HepG2 (cell line): ENCODE results near the gene ADCY10. TPM values are rescaled to one million over a fixed set of nuclear protein-coding genes. Genes with fewer than 3 reads are reported as not detected.

ENCODE experiments used
- ATAC-seq: fragments of 200-7000 bp; cut with Tn5 transposase; 3 replicates; pipeline ENCODE4 v1.9.1; 2020; ENCODE audit warnings: mild to moderate bottlenecking, moderate library complexity
- BruUV-seq: library from RNA; stranded (reverse); fragments of 400-500 nt; replicated peaks from 2 replicates; lab custom pipeline; 2021; lab: Mats Ljungman, UMichigan
- CTCF ChIA-PET: fragments of 300-600 bp; formaldehyde crosslinking; extraction: SDS; loops from one replicate; lab custom pipeline; 2021; ENCODE audit warnings: low total read pairs, inconsistent platforms, low intra/inter-chr PET ratio; lab: Yijun Ruan, JAX
- POLR2A ChIA-PET: fragments of 350-600 bp; sonication (Branson Sonifier 250); formaldehyde crosslinking; loops from one replicate; lab custom pipeline; 2020; ENCODE audit warnings: antibody characterized with exemption, inconsistent platforms; lab: Yijun Ruan, JAX
- DNase-seq: peaks from one replicate; pipeline ENCODE4 v3.0.0-alpha.2; 2015; ENCODE audit warnings: low spot score
- FAIRE-seq: peaks from 3 replicates; lab custom pipeline; 2011; peaks lifted over from hg19 to GRCh38; lab: Jason Lieb, UNC
- H2AFZ ChIP-seq: one replicate; pipeline ENCODE4 v1.6.1; 2011; ENCODE audit warnings: low read length, inconsistent platforms
- H3K27ac ChIP-seq: fragments of 300-600 bp; 3 replicates; pipeline ENCODE4 v1.8.0; 2011; ENCODE audit warnings: mixed run types, mild to moderate bottlenecking, mixed read lengths, low read length, inconsistent platforms; ENCODE audit not compliant: insufficient read depth; ENCODE audit errors: extremely low read length
- H3K27me3 ChIP-seq, 2 experiments: fragments of 200-600 bp in 1 of 2; 2 replicates in 1 of 2; 3 replicates in 1 of 2; pipeline versions ENCODE4 v1.6.0 to v1.8.0; 2011; ENCODE audit warnings: low read length in 2 of 2, mild to moderate bottlenecking in 2 of 2, moderate library complexity in 2 of 2, inconsistent platforms in 1 of 2; ENCODE audit not compliant: insufficient read depth in 2 of 2, control insufficient read depth in 1 of 2
- H3K36me3 ChIP-seq, 2 experiments: fragments of 200-600 bp in 1 of 2; replicated peaks in 1 of 2; 2 replicates in 1 of 2; 3 replicates in 1 of 2; pipeline versions ENCODE4 v1.5.1 to v1.8.0; 2011; ENCODE audit warnings: low read length in 2 of 2, inconsistent platforms in 1 of 2; ENCODE audit not compliant: insufficient read depth in 2 of 2, control insufficient read depth in 1 of 2
- H3K4me1 ChIP-seq: 2 replicates; pipeline ENCODE4 v1.5.1; 2012; ENCODE audit warnings: low read length, inconsistent platforms; ENCODE audit not compliant: insufficient read depth
- H3K4me2 ChIP-seq: 2 replicates; pipeline ENCODE4 v1.6.0; 2011; ENCODE audit warnings: low read depth, low read length, inconsistent platforms
- H3K4me3 ChIP-seq, 3 experiments: fragments of 200-600 bp in 1 of 3; sonication (generic), shearing (Covaris generic) in 1 of 3; replicated peaks in 1 of 3; 2 replicates each; pipeline ENCODE4 v1.5.1; 2011 to 2016; ENCODE audit warnings: low read length in 3 of 3, inconsistent platforms in 2 of 3, low read depth in 2 of 3, mild to moderate bottlenecking in 2 of 3, control low read depth in 1 of 3, mixed read lengths in 1 of 3; ENCODE audit not compliant: insufficient read depth in 1 of 3
- H3K79me2 ChIP-seq: one replicate; pipeline ENCODE4 v1.6.1; 2011; ENCODE audit warnings: low read length, inconsistent platforms; ENCODE audit not compliant: insufficient read depth
- H3K9ac ChIP-seq: 2 replicates; pipeline ENCODE4 v1.6.0; 2011; ENCODE audit warnings: mild to moderate bottlenecking, low read depth, low read length, inconsistent platforms; ENCODE audit not compliant: insufficient read depth
- H3K9me3 ChIP-seq: 2 replicates; pipeline ENCODE4 v1.5.1; 2012; ENCODE audit warnings: mild to moderate bottlenecking, low read length
- H4K20me1 ChIP-seq: 2 replicates; pipeline ENCODE4 v1.6.0; 2011; ENCODE audit warnings: inconsistent platforms, mild to moderate bottlenecking, low read length, moderate library complexity; ENCODE audit not compliant: insufficient read depth
- BRD4 ChIP-seq: sonication (generic); formaldehyde crosslinking; IDR thresholded peaks from 2 replicates; pipeline ENCODE4 v1.4.0; 2020; ENCODE audit warnings: missing genetic modification reagents
- ELF1 ChIP-seq: sonication (generic); formaldehyde crosslinking; IDR thresholded peaks from 2 replicates; pipeline ENCODE4 v1.4.0; 2020; ENCODE audit warnings: missing genetic modification reagents
- HNRNPH1 ChIP-seq: fragments of 200-400 bp; formaldehyde crosslinking; optimal IDR thresholded peaks from 2 replicates; pipeline ENCODE3; 2017; ENCODE audit warnings: mild to moderate bottlenecking, low read depth, low read length
- NFYB ChIP-seq: sonication (generic); formaldehyde crosslinking; IDR thresholded peaks from 2 replicates; pipeline ENCODE4 v1.4.0; 2020; ENCODE audit warnings: missing genetic modification reagents
- PCBP2 ChIP-seq: fragments of 200-400 bp; formaldehyde crosslinking; optimal IDR thresholded peaks from 2 replicates; pipeline ENCODE3; 2018; ENCODE audit warnings: low read length, low read depth; ENCODE audit not compliant: poor library complexity, severe bottlenecking
- PTBP1 ChIP-seq: fragments of 200-400 bp; formaldehyde crosslinking; IDR thresholded peaks from 2 replicates; pipeline ENCODE4 v1.6.1; 2018; ENCODE audit warnings: low read length, low read depth; ENCODE audit not compliant: poor library complexity, severe bottlenecking
- SCMH1 ChIP-seq: sonication (generic); formaldehyde crosslinking; IDR thresholded peaks from 2 replicates; pipeline ENCODE4 v1.9.0; 2021; ENCODE audit warnings: missing genetic modification reagents, mild to moderate bottlenecking, borderline replicate concordance
- ZBTB8A ChIP-seq: sonication (generic); formaldehyde crosslinking; IDR thresholded peaks from 2 replicates; pipeline ENCODE4 v1.4.0; 2020; ENCODE audit warnings: mild to moderate bottlenecking, low read depth, missing genetic modification reagents, borderline replicate concordance
- ZNF569 ChIP-seq: sonication (generic); formaldehyde crosslinking; IDR thresholded peaks from 2 replicates; pipeline ENCODE4 v1.5.0; 2020; ENCODE audit warnings: mild to moderate bottlenecking, missing genetic modification reagents, moderate library complexity, borderline replicate concordance
- ZSCAN30 ChIP-seq: sonication (generic); formaldehyde crosslinking; IDR thresholded peaks from 2 replicates; pipeline ENCODE4 v1.5.0; 2020; ENCODE audit warnings: mild to moderate bottlenecking, missing genetic modification reagents
- WGBS: methylation state at CpG from one replicate; pipeline ENCODE4 v1.1.6; 2017; ENCODE audit warnings: low lambda C conversion rate; 5-methylcytosine and 5-hydroxymethylcytosine counted together
- in situ Hi-C: cut with HindIII; loops from 2 replicates; pipeline ENCODE4 v1.10.0; 2017; ENCODE audit warnings: low pct_unique_long_range_greater_than_20kb; ENCODE audit not compliant: extremely low pct_ligation_motif_present
- intact Hi-C: fragments of 100-400 bp; cut with micrococcal nuclease; formaldehyde crosslinking; loops from one replicate; pipeline ENCODE4 v1.10.0; 2022; ENCODE audit not compliant: unreplicated experiment
- polyA plus RNA-seq, 8 experiments: library from polyadenylated mRNA; depleted of rRNA in 3 of 8; stranded (reverse) in 7 of 8; unstranded in 1 of 8; fragments of >200 nt; fragmentation: Illumina TruSeq in 4 of 8; extraction: Trizol in 4 of 8; gene quantifications; 2 replicates each; pipeline versions ENCODE4 v1.2.1 to v1.2.3, GENCODE V29; 2011 to 2016; ENCODE audit warnings: low read depth in 4 of 8, missing spikeins in 1 of 8, mixed read lengths in 1 of 8; ENCODE audit not compliant: insufficient read depth in 1 of 8
- total RNA-seq, 5 experiments: library from RNA; depleted of rRNA; stranded (reverse); fragments of >200 nt; fragmentation: Illumina TruSeq; extraction: Trizol; gene quantifications; 2 replicates each; pipeline ENCODE4 v1.2.3, GENCODE V29; 2016; ENCODE audit warnings: low read depth in 1 of 5
- TF ChIP-seq, protein P1 (sequence below): sonication (generic); formaldehyde crosslinking; IDR thresholded peaks from 2 replicates; pipeline ENCODE4 v1.4.0; 2020; ENCODE audit warnings: missing genetic modification reagents
- TF ChIP-seq, protein P2 (sequence below): sonication (generic); formaldehyde crosslinking; IDR thresholded peaks from 2 replicates; pipeline ENCODE4 v1.5.0; 2020; ENCODE audit warnings: missing genetic modification reagents
- TF ChIP-seq, protein P3 (sequence below): sonication (generic); formaldehyde crosslinking; IDR thresholded peaks from 2 replicates; pipeline ENCODE4 v1.5.0; 2020; ENCODE audit warnings: missing genetic modification reagents

The ADCY10 gene
- total and polyA plus RNA-seq, 2 of the 13 experiments (the other 11 are each of a cell fraction or from before 2014, with no cell fraction given), result 0.02 to 0.03 TPM

DNA sequence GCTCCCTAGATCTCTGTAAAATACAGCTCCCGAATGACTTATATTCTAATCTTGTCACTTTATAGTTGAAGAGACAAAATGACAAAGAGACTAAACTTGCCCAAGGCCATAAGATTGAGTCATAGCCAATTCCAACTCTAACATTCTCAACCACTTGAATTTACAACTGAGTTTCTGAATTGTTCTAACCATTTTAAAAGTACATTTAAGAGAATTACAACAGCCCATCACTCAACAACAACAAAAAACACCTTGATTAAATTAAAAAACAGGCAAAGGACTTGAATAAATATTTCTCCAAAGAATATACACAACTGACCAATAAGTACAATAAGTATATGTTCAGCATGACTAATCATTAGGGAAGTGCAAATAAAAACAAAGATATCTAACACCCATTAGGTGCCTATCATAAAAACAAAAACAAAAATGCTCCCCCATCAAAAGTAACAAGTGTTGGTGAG, 8.7 kb upstream of the ADCY10 start:
- in situ Hi-C loops, result no loop called here
- H3K27ac ChIP-seq, result no peak overlapping the region
- peaks cover 7% of the 10 kb centered on the region; the same call in 1 of the 2 replicates for H4K20me1 ChIP-seq
- H3K36me3 ChIP-seq, result no peaks in the 10 kb centered on the region; a peak in 1 of 5 replicates
- no TSS peak for BruUV-seq
- ATAC-seq (no peak), FAIRE-seq (no peak), DNase-seq (no peak)
- H3K79me2 ChIP-seq, result peaks cover 28% of the 10 kb centered on the region
- no peaks in the 10 kb centered on the region for H3K27me3 ChIP-seq
- no peak overlapping the region for H3K4me2 ChIP-seq
- TF ChIP-seq ELF1 (no peak), ZNF569 (CRISPR knock-in tag) (no peak), BRD4 (CRISPR knock-in tag) (no peak), NFYB (CRISPR knock-in tag) (no peak), HNRNPH1 (no peak)
- WGBS, result 82% methylated on average over 1 of the region's 1 CpG
- H3K9ac ChIP-seq, result no peak overlapping the region
- no peaks in the 10 kb centered on the region for H3K9me3 ChIP-seq
- no peak overlapping the region for H2AFZ ChIP-seq
- intact Hi-C loops, result no loop called here
- ChIA-PET CTCF (no interaction called here), POLR2A (no interaction called here)
- H3K4me1 ChIP-seq, result peaks cover 39% of the 10 kb centered on the region
- no peak overlapping the region for H3K4me3 ChIP-seq

DNA sequence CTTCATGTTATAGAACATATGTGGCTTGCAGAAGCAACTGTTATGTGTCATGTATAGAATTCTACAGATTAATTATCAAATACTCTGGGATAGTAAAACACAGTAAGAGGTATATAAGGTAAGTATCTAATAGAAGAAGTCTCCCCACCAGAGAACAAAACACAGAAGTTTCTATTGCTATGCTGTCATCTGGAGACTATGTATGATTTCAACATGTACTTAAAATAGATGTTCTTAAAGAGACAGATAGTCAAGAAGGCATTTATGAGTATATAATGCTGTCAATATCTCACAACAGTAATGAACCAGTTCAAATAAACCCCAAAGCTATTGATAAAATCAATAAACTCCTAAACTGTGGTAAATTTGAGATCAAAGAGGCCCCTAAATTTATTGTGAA, 8.1 kb upstream of the ADCY10 start:
- in situ Hi-C loops (no loop called here), intact Hi-C loops (no loop called here)
- POLR2A ChIA-PET, result interaction anchor here (1.4 kb wide), 1 partner anchor 14 kb away, joined by 3 read pairs; the partner anchor contains the start of gene DCAF6
- no TSS peak for BruUV-seq
- no peak overlapping the region for H3K4me3 ChIP-seq
- H3K9ac ChIP-seq, result no peak overlapping the region
- no peak for ATAC-seq
- no peak for FAIRE-seq
- no peak overlapping the region for H2AFZ ChIP-seq
- H3K27ac ChIP-seq, result no peak overlapping the region
- peaks cover 7% of the 10 kb centered on the region; the same call in 1 of the 2 replicates for H4K20me1 ChIP-seq
- no peaks in the 10 kb centered on the region for H3K9me3 ChIP-seq
- peaks cover 39% of the 10 kb centered on the region for H3K4me1 ChIP-seq
- H3K79me2 ChIP-seq, result peaks cover 23% of the 10 kb centered on the region
- TF ChIP-seq ZBTB8A (CRISPR knock-in tag), result no peak
- TF ChIP-seq, protein P1, sequence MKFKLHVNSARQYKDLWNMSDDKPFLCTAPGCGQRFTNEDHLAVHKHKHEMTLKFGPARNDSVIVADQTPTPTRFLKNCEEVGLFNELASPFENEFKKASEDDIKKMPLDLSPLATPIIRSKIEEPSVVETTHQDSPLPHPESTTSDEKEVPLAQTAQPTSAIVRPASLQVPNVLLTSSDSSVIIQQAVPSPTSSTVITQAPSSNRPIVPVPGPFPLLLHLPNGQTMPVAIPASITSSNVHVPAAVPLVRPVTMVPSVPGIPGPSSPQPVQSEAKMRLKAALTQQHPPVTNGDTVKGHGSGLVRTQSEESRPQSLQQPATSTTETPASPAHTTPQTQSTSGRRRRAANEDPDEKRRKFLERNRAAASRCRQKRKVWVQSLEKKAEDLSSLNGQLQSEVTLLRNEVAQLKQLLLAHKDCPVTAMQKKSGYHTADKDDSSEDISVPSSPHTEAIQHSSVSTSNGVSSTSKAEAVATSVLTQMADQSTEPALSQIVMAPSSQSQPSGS (CRISPR knock-in tag), result no peak
- TF ChIP-seq SCMH1 (CRISPR knock-in tag), result no peak
- TF ChIP-seq, protein P2, sequence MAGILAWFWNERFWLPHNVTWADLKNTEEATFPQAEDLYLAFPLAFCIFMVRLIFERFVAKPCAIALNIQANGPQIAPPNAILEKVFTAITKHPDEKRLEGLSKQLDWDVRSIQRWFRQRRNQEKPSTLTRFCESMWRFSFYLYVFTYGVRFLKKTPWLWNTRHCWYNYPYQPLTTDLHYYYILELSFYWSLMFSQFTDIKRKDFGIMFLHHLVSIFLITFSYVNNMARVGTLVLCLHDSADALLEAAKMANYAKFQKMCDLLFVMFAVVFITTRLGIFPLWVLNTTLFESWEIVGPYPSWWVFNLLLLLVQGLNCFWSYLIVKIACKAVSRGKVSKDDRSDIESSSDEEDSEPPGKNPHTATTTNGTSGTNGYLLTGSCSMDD, result no peak
- TF ChIP-seq PCBP2, result no peak
- TF ChIP-seq ZSCAN30, result no peak
- no peak for TF ChIP-seq PTBP1
- TF ChIP-seq, protein P3, sequence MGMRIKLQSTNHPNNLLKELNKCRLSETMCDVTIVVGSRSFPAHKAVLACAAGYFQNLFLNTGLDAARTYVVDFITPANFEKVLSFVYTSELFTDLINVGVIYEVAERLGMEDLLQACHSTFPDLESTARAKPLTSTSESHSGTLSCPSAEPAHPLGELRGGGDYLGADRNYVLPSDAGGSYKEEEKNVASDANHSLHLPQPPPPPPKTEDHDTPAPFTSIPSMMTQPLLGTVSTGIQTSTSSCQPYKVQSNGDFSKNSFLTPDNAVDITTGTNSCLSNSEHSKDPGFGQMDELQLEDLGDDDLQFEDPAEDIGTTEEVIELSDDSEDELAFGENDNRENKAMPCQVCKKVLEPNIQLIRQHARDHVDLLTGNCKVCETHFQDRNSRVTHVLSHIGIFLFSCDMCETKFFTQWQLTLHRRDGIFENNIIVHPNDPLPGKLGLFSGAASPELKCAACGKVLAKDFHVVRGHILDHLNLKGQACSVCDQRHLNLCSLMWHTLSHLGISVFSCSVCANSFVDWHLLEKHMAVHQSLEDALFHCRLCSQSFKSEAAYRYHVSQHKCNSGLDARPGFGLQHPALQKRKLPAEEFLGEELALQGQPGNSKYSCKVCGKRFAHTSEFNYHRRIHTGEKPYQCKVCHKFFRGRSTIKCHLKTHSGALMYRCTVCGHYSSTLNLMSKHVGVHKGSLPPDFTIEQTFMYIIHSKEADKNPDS (CRISPR knock-in tag), result no peak
- TF ChIP-seq, all 625 proteins: peak for 0
- Histone ChIP-seq H3K27me3 (no peaks in the 10 kb centered on the region), H3K4me2 (no peak overlapping the region), H3K36me3 (no peaks in the 10 kb centered on the region; a peak in 1 of 5 replicates)
- no peak for DNase-seq
- CTCF ChIA-PET, result no interaction called here
